Measurements from ENCODE around the gene TEX22. TPM values are rescaled to one million over a fixed set of nuclear protein-coding genes. Genes with fewer than 3 reads are reported as not detected.

Gene TEX22
- polyA plus RNA-seq, 3 donors, result 0.52 to 2.2 (median 0.57) TPM

DNA sequence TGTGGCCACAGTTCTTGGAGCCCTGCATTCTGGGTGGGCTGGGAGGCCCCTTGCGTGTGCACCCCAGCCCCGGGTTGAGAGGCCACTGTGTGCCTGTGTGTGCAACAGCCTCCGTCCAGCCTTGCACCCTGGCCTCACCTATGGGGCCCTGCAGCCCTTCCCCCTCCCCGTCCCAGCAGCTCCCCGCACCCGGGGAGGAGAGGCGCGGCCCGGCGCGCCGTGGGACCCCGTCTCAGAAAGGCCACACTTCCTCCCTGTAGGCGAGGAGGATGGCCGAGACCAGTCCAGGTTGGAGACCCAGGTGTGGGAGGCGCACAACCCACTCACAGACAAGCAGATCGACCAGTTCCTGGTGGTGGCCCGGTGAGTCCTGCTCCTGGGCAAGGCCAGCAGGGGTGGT is 59.7 kb downstream of the TEX22 start:
- Histone ChIP-seq H3K4me3 (replicated peaks in 1 of 3; ENCODE audit: low read depth in 2 of 3, low read length in 3 of 3) (no peak overlapping the region), H3K27ac (ENCODE audit: low read depth in 1 of 2, low read length in 2 of 2) (no peak overlapping the region), H3K9ac (ENCODE audit: insufficient read depth, low read length, poor library complexity, severe bottlenecking) (no peak overlapping the region), H3K4me1 (ENCODE audit: control insufficient read depth in 1 of 2, insufficient read depth in 2 of 2, low read length in 2 of 2) (no peaks in the 10 kb centered on the region), H3K79me2 (ENCODE audit: insufficient read depth, low read length) (no peaks in the 10 kb centered on the region), H3K9me3 (replicated peaks in 1 of 2; ENCODE audit: control insufficient read depth in 1 of 2, insufficient read depth in 1 of 2, low read length in 2 of 2) (no peaks in the 10 kb centered on the region), H3K36me3 (replicated peaks in 1 of 2; ENCODE audit: control insufficient read depth in 1 of 2, insufficient read depth in 2 of 2, low read length in 2 of 2) (peaks cover 56 to 74% of the 10 kb centered on the region in 2 donors), H3K27me3 (ENCODE audit: control insufficient read depth in 2 of 2, insufficient read depth in 2 of 2, low read length in 2 of 2) (no peaks in the 10 kb centered on the region), H3K4me2 (replicated peaks; ENCODE audit: extremely low read depth, low read length, poor library complexity, severe bottlenecking) (no peak overlapping the region), H4K20me1 (ENCODE audit: insufficient read depth, low read length) (peaks cover 4% of the 10 kb centered on the region), H2AFZ (ENCODE audit: insufficient read depth, low read depth, low read length, poor library complexity, severe bottlenecking) (no peak overlapping the region)
- DNase-seq, result no peak
- TF ChIP-seq CTCF (IDR thresholded peaks at IDR 0.05), result no peak
- Mint-ChIP-seq H3K27me3 (ENCODE audit: low read depth in 3 of 3) (no peaks in the 10 kb centered on the region), H3K4me3 (no peak overlapping the region), H3K9me3 (no peaks in the 10 kb centered on the region), H3K27ac (peak overlapping the region in 1 of 7 donors; percentile 61), H3K36me3 (peaks cover 35 to 69% of the 10 kb centered on the region in 2 donors), H3K4me1 (no peaks in the 10 kb centered on the region)
- 93% methylated on average over 16 of the region's 18 CpGs for WGBS (ENCODE audit: insufficient coverage)
- intact Hi-C loops (cut with micrococcal nuclease), result no loop called here

GRCh38 chr14:105458571-105458970 is 60.2 kb downstream of the TEX22 start:
- no peak for TF ChIP-seq CTCF (IDR thresholded peaks at IDR 0.05)
- Mint-ChIP-seq H3K27ac (no peak overlapping the region), H3K27me3 (ENCODE audit: low read depth in 3 of 3) (no peaks in the 10 kb centered on the region), H3K4me1 (no peaks in the 10 kb centered on the region), H3K36me3 (peaks cover 36 to 71% of the 10 kb centered on the region in 2 donors), H3K4me3 (no peak overlapping the region), H3K9me3 (no peaks in the 10 kb centered on the region)
- Histone ChIP-seq H3K4me3 (replicated peaks in 1 of 3; ENCODE audit: low read depth in 2 of 3, low read length in 3 of 3) (no peak overlapping the region), H3K4me2 (replicated peaks; ENCODE audit: extremely low read depth, low read length, poor library complexity, severe bottlenecking) (no peak overlapping the region), H3K27me3 (ENCODE audit: control insufficient read depth in 2 of 2, insufficient read depth in 2 of 2, low read length in 2 of 2) (no peaks in the 10 kb centered on the region), H3K4me1 (ENCODE audit: control insufficient read depth in 1 of 2, insufficient read depth in 2 of 2, low read length in 2 of 2) (no peaks in the 10 kb centered on the region), H3K36me3 (replicated peaks in 1 of 2; ENCODE audit: control insufficient read depth in 1 of 2, insufficient read depth in 2 of 2, low read length in 2 of 2) (peaks cover 57 to 76% of the 10 kb centered on the region in 2 donors), H4K20me1 (ENCODE audit: insufficient read depth, low read length) (peaks cover 4% of the 10 kb centered on the region), H3K9me3 (replicated peaks in 1 of 2; ENCODE audit: control insufficient read depth in 1 of 2, insufficient read depth in 1 of 2, low read length in 2 of 2) (no peaks in the 10 kb centered on the region), H2AFZ (ENCODE audit: insufficient read depth, low read depth, low read length, poor library complexity, severe bottlenecking) (no peak overlapping the region), H3K9ac (ENCODE audit: insufficient read depth, low read length, poor library complexity, severe bottlenecking) (no peak overlapping the region), H3K79me2 (ENCODE audit: insufficient read depth, low read length) (no peaks in the 10 kb centered on the region), H3K27ac (ENCODE audit: low read depth in 1 of 2, low read length in 2 of 2) (no peak overlapping the region)
- intact Hi-C loops (cut with micrococcal nuclease), result no loop called here
- no peak for DNase-seq
- WGBS (ENCODE audit: insufficient coverage), result 96% methylated on average over 14 of the region's 14 CpGs
